Stimulated activated CD8-positive, alpha-beta memory T cell treated with anti-CD3 and anti-CD28 coated beads, Interleukin-12 subunit alpha, Interleukin-12 subunit beta, amount 100 ng/mL, for 4 hours (primary cell): ENCODE data around the gene SMURF2.
"Not testable (repeated sequence)": the region's sequence is repeated elsewhere in the genome, so short reads cannot be mapped to it uniquely, and the experiment has no call there.

ENCODE experiments used
- DNase-seq: peaks from one replicate; pipeline ENCODE4 v3.0.0-alpha.2; 2020; ENCODE audit warnings: low read depth

The SMURF2 gene

DNA sequence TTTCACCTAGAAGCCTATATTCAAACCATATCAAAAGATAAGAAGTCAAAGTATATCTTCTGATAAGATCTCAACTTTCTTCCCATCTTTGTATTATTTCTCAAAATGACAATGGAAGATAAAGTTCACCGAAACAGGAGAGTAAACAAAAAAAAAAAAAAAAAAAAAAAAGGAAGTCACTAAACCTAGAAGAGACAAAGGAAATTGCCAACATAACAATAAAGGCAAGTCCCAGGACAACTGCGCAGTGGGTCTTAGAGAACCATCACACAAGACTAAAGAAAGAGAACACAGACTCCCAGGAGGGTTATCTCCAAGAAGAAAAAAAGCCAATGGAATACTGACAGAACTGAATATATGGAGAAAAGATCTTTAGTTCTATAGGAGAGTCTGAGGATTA is 65.7 kb downstream of the SMURF2 start:
- no peak for DNase-seq

DNA sequence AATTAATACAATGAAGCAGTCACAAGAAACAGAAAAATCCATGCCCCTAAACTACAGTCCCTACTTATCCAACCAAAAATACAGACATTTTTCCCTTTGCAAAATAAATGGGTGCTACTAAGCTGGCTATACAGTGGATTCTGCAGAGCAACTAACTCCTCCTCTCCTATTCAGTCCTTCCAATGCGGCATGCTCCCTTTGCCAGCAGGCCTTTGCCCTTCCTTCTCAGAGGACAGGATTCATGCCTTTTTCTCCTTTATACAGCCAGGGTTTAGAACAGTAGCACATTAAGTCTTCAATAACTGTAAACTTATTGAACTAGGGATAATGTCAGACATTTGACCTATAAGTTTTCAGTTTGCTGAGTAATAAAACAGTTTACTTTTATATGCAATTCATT is 70.2 kb downstream of the SMURF2 start:
- no peak for DNase-seq

DNA sequence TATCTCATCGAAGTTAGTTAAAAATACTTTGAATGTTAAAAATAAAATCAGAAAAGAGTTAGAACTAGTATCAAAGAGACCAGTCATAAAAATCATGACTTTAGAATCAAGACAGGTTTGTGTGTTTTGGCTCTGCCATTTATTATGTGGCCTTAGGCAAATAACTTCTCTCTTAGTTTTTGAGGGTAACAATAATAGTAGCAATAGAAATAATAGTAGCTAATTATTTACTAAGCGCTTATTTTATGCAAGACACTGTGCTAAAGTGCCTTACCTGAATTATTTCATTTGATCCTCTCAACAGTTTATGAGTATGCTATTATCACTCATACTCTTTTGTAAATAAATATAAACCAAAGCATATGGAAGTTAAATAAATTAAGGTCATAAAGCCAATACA is 77.0 kb downstream of the SMURF2 start:
- no peak for DNase-seq

DNA sequence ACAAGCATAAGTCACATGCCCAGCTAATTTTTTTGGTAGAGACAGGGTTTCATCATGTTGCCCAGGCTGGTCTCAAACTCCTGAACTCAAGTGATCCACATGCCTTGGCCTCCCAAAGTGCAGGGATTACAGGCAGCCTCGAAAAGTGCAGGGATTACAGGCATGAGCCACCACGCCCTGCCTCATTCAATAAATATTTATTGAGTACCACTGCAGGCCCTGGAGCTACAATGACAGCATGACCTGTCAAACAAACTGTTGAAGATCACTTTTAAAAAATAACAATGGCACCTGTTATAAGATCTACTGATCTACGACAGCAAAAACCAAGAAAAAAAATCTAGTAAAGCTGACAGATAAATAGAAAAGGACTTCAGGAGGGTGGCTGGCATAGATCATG is 79.1 kb downstream of the SMURF2 start:
- no peak for DNase-seq

DNA sequence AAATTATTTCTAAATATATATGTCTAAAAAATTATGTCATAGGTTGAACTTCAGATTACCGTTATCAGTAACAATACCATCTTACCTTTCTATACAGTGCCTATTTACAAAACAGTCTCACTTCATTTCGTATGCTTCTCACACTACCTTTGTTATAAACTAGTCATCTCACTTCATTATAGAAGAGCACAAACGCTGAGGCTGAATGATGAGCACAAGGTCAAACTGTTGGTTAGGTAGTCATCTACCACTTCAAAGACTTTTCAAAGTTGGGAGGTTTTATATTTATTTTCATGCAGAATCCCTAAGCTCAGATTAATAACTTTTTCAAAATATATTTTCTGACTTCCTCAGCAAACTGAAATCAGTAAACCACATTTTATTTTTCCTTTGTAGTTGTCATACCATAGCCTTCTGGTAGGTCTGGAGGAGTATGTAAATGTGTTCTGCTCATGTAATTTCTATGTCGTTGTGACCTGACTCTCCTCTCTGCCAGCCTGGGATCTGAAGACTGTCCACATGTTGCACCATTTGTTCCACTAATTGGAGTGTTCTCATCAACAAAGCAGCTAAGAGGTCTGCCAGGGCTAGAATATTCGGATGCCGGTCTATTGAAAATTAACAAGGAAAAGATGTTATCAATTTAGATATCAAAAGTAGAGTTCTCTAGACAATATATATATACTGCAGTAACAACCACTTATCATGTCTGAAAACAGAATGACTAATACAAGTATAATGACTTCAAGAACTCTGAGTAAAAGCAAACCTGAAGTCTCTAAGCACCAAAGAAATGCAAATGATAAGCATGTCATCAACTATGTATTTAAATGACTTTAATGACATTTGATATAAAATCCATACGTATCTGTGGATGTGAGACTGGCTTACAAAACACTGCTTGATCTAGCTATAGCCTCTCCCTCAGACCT is 81.5 kb downstream of the SMURF2 start:
- no peak for DNase-seq

DNA sequence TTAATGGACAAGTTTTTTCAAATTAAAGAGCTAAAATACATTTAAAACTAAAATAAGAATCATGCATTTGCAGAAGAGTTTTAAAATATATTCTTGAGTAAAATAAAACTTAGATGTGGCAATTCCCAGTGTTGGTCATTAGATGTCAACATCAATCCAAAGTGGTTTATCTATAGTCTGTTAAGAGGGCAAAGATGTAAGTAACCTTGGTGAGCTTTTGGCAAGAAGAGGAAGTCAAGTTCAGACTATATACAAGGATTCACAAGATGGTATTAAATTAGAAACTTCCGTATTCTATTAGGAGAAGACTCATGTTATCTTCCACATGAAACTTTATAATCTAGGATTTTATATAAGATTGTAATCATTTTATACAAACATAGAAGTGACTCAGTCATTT is 82.2 kb downstream of the SMURF2 start:
- no peak for DNase-seq

DNA sequence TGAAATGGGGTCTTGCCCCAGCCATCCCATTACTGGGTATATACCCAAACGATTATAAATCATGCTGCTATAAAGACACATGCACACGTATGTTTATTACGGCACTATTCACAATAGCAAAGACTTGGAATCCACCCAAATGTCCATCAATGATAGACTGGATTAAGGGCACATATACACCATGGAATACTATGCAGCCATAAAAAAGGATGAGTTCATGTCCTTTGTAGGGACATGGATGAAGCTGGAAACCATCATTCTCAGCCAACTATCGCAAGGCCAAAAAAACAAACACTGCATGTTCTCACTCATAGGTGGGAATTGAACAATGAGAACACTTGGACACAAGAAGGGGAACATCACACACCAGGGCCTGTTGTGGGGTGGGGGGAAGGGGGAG is 85.1 kb downstream of the SMURF2 start:
- DNase-seq, result not testable (repeated sequence)

DNA sequence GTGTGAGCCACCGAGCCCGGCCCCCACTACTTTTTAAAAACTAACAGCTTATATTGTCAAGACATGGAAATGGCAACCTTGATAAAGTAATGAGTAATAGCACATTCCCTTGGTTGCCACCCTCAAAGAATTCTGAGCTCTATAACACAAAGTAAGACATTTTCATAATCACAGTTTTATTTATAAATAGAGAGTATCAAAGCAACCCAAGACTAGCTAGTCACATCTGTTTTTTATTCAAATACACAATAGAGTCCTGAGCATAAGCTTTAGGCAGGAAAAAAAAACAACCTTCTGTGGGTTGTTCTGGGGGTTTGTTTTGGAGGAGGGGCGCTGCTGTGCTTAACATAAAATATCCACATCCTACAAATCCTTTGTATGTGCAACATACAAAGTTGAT is 86.7 kb downstream of the SMURF2 start:
- no peak for DNase-seq

DNA sequence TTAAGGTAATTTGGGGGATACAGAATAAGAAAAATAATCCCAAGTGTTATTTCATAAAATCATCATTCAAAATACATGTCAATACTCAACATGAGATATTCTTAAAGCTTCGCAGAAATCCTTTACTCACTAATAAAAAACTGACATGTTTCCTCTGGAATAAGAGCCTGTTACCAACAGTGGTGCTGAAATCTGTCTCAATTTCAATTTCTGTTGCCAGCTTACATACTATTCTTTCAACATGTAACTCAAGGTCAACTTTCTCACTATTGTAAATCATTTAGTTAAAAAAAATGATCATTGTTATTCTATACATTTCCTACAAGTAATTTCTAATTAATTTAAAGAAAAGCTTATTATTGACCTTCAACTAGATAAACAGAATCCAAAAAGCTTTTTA is 87.5 kb downstream of the SMURF2 start:
- no peak for DNase-seq

DNA sequence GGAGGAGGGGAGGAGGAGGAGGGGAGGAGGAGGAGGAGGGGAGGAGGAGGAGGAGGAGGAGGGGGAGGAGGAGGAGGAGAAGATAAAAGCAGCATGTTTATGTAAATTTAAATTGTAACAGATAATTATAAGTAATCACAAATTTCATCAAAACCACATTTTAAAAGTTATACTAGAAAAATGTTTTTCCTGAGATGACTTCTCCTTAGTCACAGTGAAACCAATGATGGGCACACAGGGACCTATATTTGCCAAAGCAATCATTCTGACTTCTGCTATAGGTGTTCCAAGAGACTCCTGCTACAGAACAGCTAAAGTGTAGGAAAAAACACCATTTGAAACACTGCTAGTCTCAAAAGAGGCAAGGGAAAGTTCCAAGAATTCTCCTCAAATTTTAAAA is 88.9 kb downstream of the SMURF2 start:
- DNase-seq, result no peak

DNA sequence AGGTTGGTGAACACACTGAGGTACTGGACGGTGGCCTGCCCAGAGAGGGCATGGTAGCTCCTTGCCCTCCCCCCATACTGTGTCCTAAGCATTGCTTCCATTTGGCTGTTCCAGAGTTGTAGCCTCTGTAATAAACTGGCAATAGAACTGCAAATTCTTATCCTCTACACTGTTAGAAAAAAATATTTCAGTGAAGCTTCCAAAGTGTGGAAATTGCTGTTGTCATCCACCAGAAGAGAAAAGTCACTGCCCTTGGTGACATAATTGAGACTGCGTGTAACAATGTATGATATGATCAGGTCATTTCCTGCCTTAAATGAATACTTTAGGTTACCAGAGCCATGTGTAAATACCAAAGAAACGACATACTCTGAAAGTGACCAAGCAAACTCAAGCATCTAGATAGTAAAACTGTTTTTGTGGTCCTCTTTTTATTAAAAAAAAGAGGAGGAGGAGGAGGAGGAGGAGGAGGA is 89.4 kb downstream of the SMURF2 start:
- no peak for DNase-seq

DNA sequence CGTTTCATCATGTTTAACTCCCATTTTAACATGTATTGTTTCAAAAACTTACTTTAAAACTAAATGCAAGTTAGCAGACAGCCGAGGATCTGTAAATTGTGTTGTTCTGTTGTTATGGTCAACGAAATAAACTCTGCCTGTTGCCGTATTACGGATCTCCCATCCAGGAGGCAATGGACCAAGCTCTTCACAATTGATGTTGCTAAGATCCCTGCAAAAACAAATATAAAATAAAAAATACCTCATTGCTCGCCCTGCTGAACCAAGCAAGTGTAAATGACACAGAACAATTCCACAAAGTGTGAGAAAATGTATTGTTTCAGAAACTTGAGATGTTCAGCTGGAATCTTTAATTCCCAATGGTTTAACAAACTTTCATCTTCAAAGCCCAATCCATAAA is 90.4 kb downstream of the SMURF2 start:
- DNase-seq, result no peak

DNA sequence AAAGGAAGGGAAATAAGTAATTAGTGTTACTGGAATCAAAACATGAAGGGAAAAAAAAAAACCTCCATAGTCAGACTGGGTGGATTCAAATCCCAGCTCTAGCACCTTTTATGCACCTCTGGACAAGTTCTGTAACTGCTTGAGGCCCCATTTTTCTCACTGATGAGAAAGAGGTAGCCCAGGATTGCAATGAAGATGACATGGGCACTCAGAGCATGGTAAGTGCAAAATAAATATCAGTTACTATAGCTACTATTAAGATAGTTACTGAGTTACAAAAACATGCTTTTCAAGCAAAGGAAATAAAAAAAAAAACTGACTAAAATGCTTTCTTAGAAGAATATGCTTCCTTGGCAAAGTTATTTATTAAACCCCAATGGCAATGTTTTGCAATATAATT is 96.5 kb downstream of the SMURF2 start:
- no peak for DNase-seq

DNA sequence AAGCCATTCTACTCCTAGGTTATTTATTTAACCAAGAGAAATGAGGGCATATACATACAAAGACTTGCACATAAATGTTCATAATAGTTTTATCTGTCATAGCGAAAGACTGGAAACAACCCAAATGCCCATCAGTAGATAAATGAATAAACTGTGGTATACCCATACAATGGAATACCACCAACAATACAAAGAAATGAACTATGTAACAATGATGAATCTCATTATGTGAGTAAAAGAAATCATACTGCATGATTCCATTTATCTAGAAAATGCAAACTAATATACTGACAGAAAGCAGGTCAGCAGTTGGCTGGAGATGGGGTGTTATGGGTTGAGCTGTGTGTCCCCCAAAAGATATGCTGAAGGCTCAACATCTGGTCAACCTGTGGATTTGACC is 98.0 kb downstream of the SMURF2 start:
- no peak for DNase-seq

DNA sequence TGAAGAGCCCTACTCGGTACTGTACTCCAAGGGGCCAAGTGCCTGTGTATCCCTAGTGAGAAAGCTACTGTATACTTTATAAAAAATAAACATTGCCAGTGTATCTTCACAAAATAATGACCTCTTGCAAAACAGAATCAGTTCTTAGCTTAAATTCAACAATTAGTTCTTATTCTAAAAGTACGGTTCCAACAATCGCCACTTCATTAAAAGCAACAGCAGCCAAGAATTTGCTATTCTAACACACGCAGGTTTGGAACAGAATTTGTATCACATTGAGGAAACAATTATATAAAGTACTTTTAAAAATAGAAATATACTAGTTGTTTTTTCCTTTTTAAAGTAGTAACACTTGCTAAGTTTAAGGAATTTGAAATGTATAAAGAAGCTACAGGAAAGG is 106.8 kb downstream of the SMURF2 start:
- no peak for DNase-seq

DNA sequence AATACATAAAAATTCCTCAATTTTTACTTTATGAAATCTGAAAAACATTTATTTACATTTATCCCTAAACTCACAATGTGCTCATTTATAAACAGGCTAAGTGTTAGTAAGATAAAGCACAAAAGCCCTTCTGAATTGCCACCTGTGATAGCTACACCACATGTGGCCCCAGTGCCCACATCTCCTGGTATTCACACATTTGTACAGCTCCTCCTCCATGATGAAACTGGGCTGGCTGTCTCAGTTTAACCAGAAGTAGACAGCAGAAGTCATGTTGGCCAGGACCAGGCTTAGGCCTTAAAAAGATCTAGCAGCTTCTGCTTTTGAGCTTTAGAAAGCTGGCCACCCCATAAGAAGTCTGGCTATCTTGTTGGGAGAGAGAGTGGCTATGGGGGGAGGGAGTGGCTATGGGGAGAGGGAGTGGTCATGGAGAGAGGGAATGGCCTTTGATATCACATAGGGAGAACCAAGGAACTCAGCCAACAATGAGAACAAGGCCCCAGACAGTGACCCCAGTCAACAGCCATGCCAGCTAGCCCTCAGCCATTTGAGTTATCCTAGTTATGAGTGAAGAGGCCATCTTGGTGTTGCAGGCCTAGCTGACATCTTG is 108.0 kb downstream of the SMURF2 start:
- no peak for DNase-seq

DNA sequence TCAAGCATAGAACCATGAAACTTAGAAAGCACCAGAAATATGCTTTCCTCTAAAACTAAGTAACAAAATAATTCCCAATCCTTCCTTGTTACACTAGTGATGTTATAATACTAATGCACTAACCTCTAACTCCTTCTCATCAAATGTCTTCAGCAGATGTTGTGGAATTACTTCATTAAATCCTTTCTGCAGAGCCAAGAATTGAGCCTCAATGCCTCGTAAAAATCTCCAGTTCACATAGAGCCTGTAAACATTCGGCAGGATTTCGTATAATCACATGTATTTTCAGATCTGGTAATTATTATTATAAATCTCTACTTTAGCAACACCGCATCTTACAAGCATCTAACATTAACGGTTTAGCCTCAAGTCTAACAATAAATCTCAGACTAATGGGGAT is 110.6 kb downstream of the SMURF2 start:
- DNase-seq, result no peak

DNA sequence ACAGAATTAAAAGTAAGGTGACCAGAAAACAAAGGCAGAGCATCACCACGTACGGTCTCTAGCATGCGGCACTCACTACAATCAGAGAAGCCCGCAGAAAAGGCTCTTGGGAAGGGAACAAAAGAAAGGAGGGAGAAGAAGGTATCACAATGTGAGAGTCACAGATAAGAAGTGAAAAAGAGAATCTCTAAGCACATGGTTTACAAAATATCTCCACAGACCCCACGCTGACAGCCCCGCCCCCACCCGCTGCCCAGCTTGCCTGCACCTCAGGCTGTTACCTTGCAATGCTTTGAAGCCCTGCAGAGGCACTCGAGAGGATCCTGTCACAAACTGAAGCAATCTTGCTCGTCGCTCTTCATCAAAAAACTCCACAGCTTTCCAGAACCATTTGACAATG is 114.8 kb downstream of the SMURF2 start:
- no peak for DNase-seq

DNA sequence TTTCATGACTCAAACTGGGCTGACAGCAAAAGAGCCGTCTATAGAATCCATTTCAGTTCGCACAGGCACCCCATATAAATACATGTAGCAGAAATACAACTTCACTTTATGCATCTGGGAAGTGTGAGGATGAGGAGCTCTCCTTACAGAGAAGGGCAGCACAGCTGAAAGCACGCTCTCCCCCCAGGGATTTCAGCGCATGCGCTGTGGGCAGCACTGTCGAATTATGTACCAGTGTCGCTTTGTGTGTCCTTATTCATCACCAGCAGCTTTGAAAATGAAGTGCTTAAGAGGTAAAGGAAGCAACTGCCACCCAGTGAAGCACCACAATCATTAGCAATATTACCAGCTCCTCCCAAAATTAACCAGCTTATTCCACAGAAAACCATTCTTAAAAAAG is 115.4 kb downstream of the SMURF2 start:
- DNase-seq, result no peak

DNA sequence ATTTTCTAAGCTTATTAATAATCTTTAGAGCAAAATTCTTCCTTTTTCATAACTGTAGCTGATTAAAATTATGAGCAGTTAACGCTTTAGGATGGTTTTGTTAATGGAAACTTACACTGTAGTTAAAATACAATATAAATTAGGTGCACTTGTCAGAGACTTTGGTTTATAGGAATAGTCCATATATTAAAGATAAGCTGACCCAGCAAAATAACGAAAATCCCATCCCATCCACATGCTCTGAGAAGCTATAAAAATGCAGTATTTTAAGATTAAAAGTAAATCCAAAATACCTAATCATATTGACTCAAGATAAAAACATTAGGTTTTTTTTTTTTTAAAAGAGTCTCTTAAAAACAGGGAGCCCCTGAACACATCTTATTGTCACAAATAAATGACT is 117.4 kb downstream of the SMURF2 start:
- DNase-seq, result no peak

DNA sequence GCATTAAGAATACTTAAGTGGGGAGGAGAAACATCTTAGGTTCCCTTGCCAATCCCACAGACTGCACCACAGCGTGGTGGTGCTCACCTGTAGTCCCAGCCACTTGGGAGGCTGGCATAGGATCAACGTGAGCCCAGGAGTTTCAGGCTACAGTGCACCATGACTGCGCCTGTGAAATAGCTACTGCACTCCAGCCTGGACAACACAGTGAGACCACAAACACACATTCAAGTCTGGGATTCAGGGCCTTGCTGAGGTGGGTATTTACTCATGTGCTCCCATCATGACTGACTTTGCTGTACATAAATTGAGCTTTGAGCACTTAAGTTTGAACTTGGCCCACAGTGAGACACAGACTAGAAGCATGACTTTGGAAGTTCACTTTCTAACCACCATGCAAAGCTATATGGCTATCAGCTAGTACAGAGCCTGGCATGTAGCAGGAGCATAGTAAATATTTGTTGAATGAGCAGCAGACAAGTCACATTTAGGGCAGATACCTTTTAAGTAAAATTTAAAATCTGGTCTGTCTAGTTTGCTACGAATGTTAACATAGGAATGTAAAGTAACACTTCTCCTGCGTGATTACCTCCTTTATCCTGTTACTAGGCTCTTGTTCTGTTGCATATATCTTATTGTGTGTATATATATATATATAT is 121.9 kb downstream of the SMURF2 start:
- DNase-seq, result no peak

DNA sequence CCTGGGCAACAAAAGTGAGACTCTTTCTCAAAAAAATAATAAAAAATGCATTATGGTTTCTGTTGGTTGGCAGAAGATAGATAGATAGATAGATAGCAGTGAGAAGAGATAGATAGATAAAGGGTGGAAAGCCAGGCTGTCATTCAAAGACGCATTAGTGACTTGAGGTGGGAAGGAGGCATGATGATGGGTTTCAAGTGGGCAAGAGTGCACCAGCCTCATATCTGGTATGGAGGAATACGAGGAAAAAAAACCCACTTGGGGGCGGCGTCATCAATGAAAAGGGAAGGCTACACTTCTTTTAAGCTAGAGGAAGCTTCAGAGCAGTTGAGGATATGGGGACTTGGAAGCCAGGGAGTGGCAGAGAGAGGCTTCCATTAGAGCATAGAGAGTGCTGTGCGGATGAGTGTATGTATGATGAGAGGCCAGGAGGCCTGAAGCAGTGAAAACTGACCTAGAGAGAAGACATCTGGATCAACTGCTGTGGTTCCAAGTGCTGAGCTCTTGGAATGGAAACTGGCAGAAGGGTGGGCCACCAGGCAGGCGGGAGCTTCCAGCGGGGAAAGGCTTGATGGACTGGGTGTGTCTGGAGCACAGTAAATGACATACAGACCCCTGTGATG is 123.5 kb downstream of the SMURF2 start:
- DNase-seq, result no peak

DNA sequence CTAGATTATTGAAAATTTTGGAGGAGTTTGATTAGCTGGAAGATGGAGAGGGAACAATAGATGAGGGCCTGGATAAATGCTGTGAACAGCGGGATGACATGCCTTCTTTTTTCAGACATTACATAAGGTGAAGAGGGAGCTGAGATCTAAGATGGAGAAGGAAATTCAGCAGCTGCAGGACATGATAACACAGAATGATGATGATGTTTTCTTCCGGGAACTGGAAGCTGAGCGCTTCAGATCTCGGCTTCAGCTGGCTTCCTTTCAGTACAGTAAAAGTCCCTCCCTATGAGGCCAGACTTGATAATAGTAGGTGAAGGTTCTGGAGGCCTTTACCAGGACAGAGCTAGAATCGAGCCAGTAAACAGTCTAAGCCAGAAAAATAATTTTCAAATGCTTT is 124.6 kb downstream of the SMURF2 start:
- no peak for DNase-seq
